GM21515 (cell line): Measurements from ENCODE around the gene CEP170.

Experiments
- ATAC-seq: cut with Tn5 transposase; IDR thresholded peaks from one replicate; pipeline ENCODE4 v1.9.1; 2021; ENCODE audit not compliant: unreplicated experiment

CEP170 gene

DNA sequence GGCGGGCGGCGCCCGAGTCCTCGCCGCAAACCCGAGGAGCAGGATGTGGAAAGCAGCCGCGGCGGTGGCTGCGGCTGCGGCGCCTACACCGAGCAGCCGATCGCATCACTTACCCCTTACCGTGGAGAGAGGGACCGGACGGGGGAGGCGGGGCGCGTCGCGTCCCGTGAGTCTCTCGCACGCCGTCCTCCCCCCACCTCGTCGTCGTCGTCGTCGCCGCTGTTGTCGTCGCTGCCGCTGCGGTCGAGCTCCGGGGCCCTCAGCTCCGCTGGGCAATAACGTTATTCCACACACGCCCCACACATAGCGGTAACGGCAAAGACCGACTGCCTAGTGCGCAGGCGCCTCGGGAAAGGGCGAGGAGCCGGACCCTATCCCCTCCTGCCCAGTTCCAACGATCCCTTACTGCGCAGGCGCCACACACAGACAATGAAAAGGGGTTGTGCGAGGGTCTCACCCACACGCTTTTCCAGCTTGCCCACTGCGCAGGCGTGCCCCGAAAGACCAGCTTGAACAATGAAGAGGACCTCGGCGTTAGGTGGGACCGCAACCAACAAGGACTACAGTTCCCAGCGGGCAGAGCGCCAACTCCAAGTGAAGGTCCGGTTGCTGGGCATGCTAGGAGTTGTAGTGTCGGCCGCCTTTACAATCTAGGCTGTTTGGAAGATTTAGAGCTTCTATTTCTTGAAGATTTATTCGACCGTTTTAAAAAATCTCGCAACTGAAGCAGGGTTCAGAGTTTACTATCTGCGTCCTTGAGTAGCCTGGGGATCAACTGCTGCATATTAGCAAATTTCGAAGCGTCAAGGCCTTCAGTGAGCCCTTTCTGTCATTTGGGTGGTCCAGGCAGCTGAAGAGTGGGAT, at the start of gene CEP170:
TSS of gene CEP170 (minus strand) at position 355 of the 864 bp plus-strand sequence. CDS start 30,001 bp downstream, outside the sequence.
- peak; percentile 53 for ATAC-seq

DNA sequence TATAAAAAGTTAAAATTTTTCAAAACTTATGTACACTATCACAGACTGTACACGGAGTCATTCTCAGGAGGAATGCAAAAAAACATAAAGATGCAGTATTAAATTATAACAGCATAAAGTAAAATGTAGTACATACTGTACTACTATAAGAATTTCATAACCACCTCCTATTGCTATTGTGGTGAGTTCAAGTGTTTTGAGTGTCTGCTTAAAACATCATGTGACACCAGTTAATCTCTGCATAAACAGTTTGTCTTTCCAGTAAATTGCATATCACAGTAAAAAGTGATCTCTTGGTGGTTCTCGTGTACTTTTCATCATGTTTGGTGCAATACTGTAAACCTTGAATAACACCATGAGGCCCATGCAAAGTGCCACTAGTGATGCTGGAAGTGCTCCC, 46.0 kb upstream of the CEP170 start:
- no peak for ATAC-seq

GRCh38 chr1:243299069-243299468, 44.0 kb upstream of the CEP170 start:
- no peak for ATAC-seq

GRCh38 chr1:243294723-243295121, 39.6 kb upstream of the CEP170 start:
- no peak for ATAC-seq

DNA sequence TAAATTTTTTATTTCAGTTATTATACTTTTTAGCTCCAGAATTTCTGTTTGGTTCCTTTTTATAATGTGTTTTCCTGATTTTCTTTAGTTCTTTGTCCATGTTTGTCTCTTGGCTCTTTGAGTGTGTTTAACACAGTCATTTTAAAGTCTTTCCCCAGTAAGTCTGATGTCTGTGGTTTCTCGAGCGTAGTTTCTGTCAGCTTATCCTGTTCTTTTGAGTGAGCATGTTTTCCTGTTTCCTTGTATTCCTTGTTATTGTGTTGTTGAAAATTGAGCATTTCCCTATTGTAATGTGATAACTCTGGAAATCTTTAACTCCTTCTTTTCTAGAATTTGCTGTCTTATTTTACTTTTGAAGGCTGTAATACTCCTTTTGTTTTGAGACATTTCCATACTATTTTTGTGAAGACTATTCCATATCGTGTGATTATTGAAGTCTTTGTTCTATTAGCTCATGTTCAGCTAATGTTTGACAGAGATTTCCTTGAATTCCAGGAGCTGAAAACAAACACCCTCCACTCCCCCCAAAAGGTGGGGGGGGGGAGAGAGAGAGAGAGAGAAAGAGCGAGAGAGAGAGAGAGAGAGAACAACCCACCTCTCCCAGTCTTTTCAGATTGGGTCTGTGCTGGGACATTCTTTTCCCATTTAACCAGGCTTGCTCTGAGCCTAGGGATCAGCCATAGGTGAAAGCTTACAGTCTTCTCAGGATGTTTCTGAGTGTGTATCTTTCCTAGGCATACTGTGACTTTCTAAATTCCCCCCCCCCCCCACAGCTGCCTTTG, 39.1 kb upstream of the CEP170 start:
- no peak for ATAC-seq

DNA sequence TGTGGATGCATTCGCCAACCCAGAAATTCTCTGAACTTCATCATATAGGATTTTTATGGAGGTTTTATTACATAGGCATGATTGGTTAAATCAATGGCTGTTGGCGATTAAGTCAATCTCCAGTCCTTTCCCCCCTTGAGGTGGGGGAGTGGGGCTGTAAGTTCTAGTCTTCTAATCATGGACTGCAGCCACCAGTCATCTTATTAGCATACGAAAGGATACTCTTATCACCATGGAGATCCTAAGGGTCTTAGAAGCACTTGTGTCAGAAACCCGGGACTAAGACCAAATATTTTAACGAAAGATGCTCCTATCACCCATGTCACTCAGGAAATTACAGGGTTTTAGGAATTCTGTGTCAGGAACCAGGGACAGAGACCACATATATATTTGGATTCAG, 37.0 kb upstream of the CEP170 start:
- ATAC-seq, result no peak

- ATAC-seq, result no peak
Measured at GRCh38 chr1:243291292-243291691, 36.2 kb upstream of the CEP170 start.

DNA sequence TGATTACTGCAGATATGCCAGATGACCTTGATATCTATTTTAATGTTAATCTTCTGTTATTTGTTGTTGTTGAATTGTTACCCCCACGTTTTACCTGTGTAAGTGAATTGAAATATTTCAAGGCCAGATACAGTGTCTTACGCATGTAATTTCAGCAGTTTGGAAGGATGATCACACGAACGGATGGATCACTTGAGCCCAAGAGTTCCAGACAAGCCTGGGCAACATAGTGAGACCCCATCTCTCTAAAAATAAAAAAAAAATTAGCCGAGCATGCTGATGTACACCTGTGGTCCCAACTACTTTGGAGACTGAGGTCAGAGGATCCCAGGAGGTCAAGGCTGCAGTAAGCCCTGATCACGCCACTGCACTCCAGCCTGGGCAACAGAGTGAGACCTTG, 33.0 kb upstream of the CEP170 start:
- no peak for ATAC-seq

DNA sequence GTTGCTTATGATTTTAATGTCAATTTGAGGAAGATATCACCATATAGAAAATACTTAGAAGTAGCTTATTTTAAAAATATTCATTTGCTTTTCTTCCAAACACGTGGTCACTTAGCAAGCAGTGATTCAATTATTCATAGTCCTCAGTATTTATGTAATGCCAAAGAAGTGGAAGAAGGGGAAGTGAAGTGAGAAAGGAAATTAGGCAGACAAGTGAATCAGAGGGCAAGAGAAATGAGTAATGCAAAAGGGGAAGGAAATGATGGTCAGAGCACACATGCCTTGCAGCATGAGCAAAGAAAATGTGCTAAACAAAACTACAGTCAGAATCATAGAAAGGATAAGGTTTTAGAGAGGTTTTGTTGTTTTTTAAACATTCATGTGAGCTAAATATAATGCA, 32.6 kb upstream of the CEP170 start:
- peak; percentile 90 for ATAC-seq

GRCh38 chr1:243287123-243287460, 32.0 kb upstream of the CEP170 start:
- no peak for ATAC-seq

DNA sequence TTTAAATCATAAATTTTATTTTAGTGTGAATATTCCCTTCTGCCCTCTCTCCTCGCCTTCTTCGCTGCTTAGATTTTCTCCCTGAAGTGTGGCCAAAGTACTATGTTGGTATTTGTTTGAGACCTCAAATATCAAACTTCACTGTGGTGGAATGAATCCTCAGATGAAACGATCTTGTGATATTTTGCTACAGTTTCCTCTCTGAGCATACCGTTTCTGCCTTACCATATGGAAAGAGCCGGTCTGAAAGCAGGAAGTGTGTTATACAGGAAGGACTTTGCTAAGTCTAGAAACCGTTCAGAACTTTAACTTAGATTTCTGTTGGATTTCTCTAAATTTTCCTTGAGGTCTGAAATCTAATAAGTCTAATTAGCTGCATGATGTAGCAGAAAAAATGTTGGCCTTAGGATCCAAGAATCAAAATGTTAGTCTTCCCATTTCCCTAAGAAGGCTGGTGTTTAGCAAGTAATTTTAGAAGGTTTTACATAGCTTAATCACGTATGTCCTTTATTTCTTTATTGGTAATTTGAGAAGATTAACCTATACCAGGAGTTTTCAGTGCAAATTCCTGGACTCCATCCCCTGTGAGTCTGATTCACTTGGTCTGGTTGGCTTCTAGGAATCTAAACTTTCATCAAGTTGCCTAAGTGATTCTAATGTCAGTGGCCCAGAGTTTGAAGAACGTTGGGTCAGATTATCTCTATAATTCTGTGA, 31.5 kb upstream of the CEP170 start:
- ATAC-seq, result no peak

- no peak for ATAC-seq
Measured at GRCh38 chr1:243281672-243282071, 26.6 kb upstream of the CEP170 start.

GRCh38 chr1:243280571-243281129, 25.6 kb upstream of the CEP170 start:
- no peak for ATAC-seq

GRCh38 chr1:243275316-243275715, 20.2 kb upstream of the CEP170 start:
- ATAC-seq, result no peak

- ATAC-seq, result no peak
Measured at GRCh38 chr1:243273945-243274344, 18.9 kb upstream of the CEP170 start.

DNA sequence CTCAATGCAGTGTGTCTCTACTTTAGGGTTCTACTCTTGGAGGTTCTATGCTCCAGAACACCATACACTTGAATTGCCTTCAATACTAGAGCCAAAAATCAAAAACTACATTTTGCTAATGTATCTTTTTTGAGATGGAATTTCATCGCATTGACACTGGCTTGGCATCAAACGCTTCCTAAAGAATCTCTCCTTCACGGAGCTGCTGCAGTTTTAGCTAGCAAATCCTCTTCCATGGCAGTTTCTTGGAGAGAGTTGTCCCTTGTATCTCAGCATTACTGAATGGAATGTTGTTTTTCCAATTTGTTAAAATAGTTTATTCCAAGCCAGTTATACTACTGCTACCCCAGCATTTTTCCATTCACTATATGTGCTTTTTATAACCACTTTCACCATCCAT, 18.4 kb upstream of the CEP170 start:
- ATAC-seq, result no peak

DNA sequence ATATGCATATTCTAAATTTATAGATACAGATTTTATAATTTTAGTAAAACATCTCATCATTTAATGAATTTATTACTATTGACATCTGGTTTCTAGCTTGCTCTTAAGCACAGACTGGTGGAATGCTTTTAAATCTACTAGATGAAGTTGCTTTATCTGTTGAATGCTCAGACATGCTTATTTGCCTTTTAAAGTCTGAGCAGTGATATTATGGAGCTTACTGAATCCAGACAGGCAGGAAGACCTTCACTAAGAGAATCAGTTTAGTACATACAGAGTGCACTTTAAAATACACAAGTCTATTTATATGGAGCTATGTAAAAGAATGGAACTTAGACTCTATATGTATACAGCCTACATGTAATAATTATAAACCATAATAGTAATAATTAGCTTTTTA, 17.3 kb upstream of the CEP170 start:
- no peak for ATAC-seq

DNA sequence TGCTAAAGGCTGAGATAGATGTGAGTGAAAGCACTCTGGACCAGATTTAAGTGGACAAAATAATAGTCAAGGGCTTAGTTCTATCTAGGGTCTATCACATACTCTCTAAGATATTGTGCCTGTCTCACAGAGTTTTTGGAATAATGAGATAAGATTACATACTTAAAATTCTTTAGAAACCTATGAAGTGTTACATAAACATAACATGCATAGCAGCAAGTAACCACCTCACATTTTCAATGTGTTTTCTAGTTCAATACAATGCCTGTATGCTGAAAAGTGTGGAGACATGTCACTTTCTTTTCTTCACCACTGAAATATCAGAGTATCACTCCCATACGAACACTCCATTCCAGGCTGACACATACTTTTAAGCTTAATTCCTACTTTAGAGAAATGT, 16.9 kb upstream of the CEP170 start:
- no peak for ATAC-seq

GRCh38 chr1:243270097-243270864, 15.2 kb upstream of the CEP170 start:
- ATAC-seq, result no peak

DNA sequence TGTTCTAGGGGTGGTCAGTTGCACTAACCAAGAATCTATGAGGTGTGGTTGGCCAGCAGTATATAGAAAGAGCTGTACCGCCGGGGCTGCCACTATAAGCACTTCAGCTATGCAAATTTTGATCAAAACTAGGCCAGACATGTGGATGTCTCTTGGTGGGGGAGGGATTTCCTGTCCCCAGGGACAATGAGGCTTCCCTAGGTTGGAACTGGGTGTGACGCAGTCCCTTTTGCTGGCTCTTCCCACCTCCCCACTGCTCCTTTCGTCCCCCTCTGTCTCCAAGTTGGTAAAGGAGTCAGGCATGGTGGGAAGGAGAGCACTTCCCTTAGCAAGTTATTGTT, 14.3 kb upstream of the CEP170 start:
- peak; percentile 57 for ATAC-seq
